HG03439 (cell line): Measurements from ENCODE around the gene SSX4B.
"Not testable (repeated sequence)": the region's sequence is repeated elsewhere in the genome, so short reads cannot be mapped to it uniquely, and the experiment has no call there.

Source experiments
- ATAC-seq: cut with Tn5 transposase; IDR thresholded peaks from one replicate; pipeline ENCODE4 v1.9.1; 2021; ENCODE audit warnings: mild to moderate bottlenecking, moderate library complexity; ENCODE audit not compliant: unreplicated experiment

SSX4B gene

GRCh38 chrX:48411860-48412259 is at the start of gene SSX4B:
TSS of gene SSX4B (minus strand) at chrX:48411960. CDS start at chrX:48411372, 588 bp downstream.
- ATAC-seq, result not testable (repeated sequence)

GRCh38 chrX:48460606-48461005 is 48.8 kb upstream of the SSX4B start:
- no peak for ATAC-seq

GRCh38 chrX:48460031-48460430 is 48.3 kb upstream of the SSX4B start:
- no peak for ATAC-seq

GRCh38 chrX:48459483-48459882 is 47.7 kb upstream of the SSX4B start:
- ATAC-seq, result no peak

- ATAC-seq, result no peak
Measured at GRCh38 chrX:48458711-48459110, 47.0 kb upstream of the SSX4B start.

- ATAC-seq, result no peak
Measured at GRCh38 chrX:48456628-48457331, 45.0 kb upstream of the SSX4B start.

- no peak for ATAC-seq
Measured at GRCh38 chrX:48451708-48452107, 39.9 kb upstream of the SSX4B start.

- ATAC-seq, result no peak
Measured at GRCh38 chrX:48450076-48450475, 38.3 kb upstream of the SSX4B start.

- not testable (repeated sequence) for ATAC-seq
Measured at GRCh38 chrX:48447201-48447600, 35.4 kb upstream of the SSX4B start.

GRCh38 chrX:48433713-48434112 is 22.0 kb upstream of the SSX4B start:
- ATAC-seq, result not testable (repeated sequence)

GRCh38 chrX:48430166-48430565 is 18.4 kb upstream of the SSX4B start:
- ATAC-seq, result not testable (repeated sequence)

- ATAC-seq, result not testable (repeated sequence)
Measured at GRCh38 chrX:48429606-48430005, 17.8 kb upstream of the SSX4B start.

GRCh38 chrX:48427027-48427716 is 15.4 kb upstream of the SSX4B start:
- ATAC-seq, result not testable (repeated sequence)

GRCh38 chrX:48397825-48398224 is 13.9 kb downstream of the SSX4B start:
- ATAC-seq, result not testable (repeated sequence)

- ATAC-seq, result not testable (repeated sequence)
Measured at GRCh38 chrX:48396931-48397330, 14.8 kb downstream of the SSX4B start.

- ATAC-seq, result not testable (repeated sequence)
Measured at GRCh38 chrX:48383239-48383638, 28.5 kb downstream of the SSX4B start, which contains the start of gene SSX4. TSS of gene SSX4 (plus strand) at chrX:48383539. CDS start at chrX:48384054, 515 bp downstream.

GRCh38 chrX:48370408-48370807 is 41.4 kb downstream of the SSX4B start:
- not testable (repeated sequence) for ATAC-seq

- ATAC-seq, result not testable (repeated sequence)
Measured at GRCh38 chrX:48367717-48368408, 43.9 kb downstream of the SSX4B start.

- ATAC-seq, result not testable (repeated sequence)
Measured at GRCh38 chrX:48359281-48359680, 52.5 kb downstream of the SSX4B start.

- ATAC-seq, result no peak
Measured at GRCh38 chrX:48357681-48358080, 54.1 kb downstream of the SSX4B start.

GRCh38 chrX:48356315-48357094 is 55.3 kb downstream of the SSX4B start, which contains the start of gene SSX3:
TSS of gene SSX3 (minus strand) at chrX:48356703. CDS start at chrX:48355249, 1,454 bp downstream.
- not testable (repeated sequence) for ATAC-seq
